Stimulated activated effector memory CD8-positive, alpha-beta T cell treated with anti-CD3 and anti-CD28 coated beads, Interleukin-12 subunit alpha, Interleukin-12 subunit beta, amount 100 ng/mL, for 72 hours (primary cell): ENCODE data around the gene TBC1D4.

Source experiments
- ATAC-seq: fragments of 150-1000 bp; cut with Tn5 transposase; 2 replicates; pipeline ENCODE4 v1.10.0; 2021
- DNase-seq, 2 donors: peaks; one replicate each; pipeline ENCODE4 v3.0.0; 2021 to 2022; ENCODE audit warnings: low spot score in 2 of 2
- H3K27ac Mint-ChIP-seq: one replicate; pipeline ENCODE4 v1.8.0; 2022; ENCODE audit warnings: mild to moderate bottlenecking, mixed read lengths
- H3K36me3 Mint-ChIP-seq: one replicate; pipeline ENCODE4 v1.8.0; 2022; ENCODE audit warnings: mild to moderate bottlenecking, mixed read lengths
- H3K4me1 Mint-ChIP-seq: one replicate; pipeline ENCODE4 v1.8.0; 2022; ENCODE audit warnings: mixed read lengths
- H3K4me3 Mint-ChIP-seq: one replicate; pipeline ENCODE4 v1.8.0; 2022; ENCODE audit warnings: mild to moderate bottlenecking, mixed read lengths
- H3K9me3 Mint-ChIP-seq: one replicate; pipeline ENCODE4 v1.8.0; 2022; ENCODE audit warnings: mixed read lengths

TBC1D4 gene

GRCh38 chr13:75473468-75473867 lies 8.5 kb downstream of the TBC1D4 start:
- Mint-ChIP-seq H3K9me3 (no peaks in the 10 kb centered on the region), H3K27ac (no peak overlapping the region), H3K4me3 (no peak overlapping the region), H3K36me3 (no peaks in the 10 kb centered on the region), H3K4me1 (no peaks in the 10 kb centered on the region)
- ATAC-seq: no peak
- DNase-seq: no peak

- Mint-ChIP-seq H3K36me3 (no peaks in the 10 kb centered on the region), H3K4me1 (no peaks in the 10 kb centered on the region), H3K27ac (no peak overlapping the region), H3K9me3 (no peaks in the 10 kb centered on the region), H3K4me3 (no peak overlapping the region)
- ATAC-seq (no peak), DNase-seq (no peak)
Measured at GRCh38 chr13:75470676-75471075, 11.3 kb downstream of the TBC1D4 start.

GRCh38 chr13:75469047-75469446 lies 12.9 kb downstream of the TBC1D4 start:
- H3K9me3 Mint-ChIP-seq: no peaks in the 10 kb centered on the region
- no peak overlapping the region for H3K27ac Mint-ChIP-seq
- no peak for DNase-seq
- no peak overlapping the region for H3K4me3 Mint-ChIP-seq
- no peaks in the 10 kb centered on the region for H3K4me1 Mint-ChIP-seq
- no peak for ATAC-seq
- H3K36me3 Mint-ChIP-seq: no peaks in the 10 kb centered on the region

- no peaks in the 10 kb centered on the region for H3K4me1 Mint-ChIP-seq
- no peak overlapping the region for H3K4me3 Mint-ChIP-seq
- H3K9me3 Mint-ChIP-seq: no peaks in the 10 kb centered on the region
- no peak overlapping the region for H3K27ac Mint-ChIP-seq
- no peak for ATAC-seq
- DNase-seq: no peak
- H3K36me3 Mint-ChIP-seq: no peaks in the 10 kb centered on the region
Measured at GRCh38 chr13:75468602-75469001, 13.4 kb downstream of the TBC1D4 start.

GRCh38 chr13:75468098-75468497 lies 13.9 kb downstream of the TBC1D4 start:
- ATAC-seq: no peak
- Mint-ChIP-seq H3K4me1 (no peaks in the 10 kb centered on the region), H3K27ac (no peak overlapping the region), H3K36me3 (no peaks in the 10 kb centered on the region), H3K4me3 (no peak overlapping the region), H3K9me3 (no peaks in the 10 kb centered on the region)
- no peak for DNase-seq

GRCh38 chr13:75467040-75467728 lies 14.8 kb downstream of the TBC1D4 start:
- Mint-ChIP-seq H3K27ac (no peak overlapping the region), H3K4me1 (no peaks in the 10 kb centered on the region), H3K36me3 (no peaks in the 10 kb centered on the region), H3K4me3 (no peak overlapping the region), H3K9me3 (no peaks in the 10 kb centered on the region)
- no peak for ATAC-seq
- DNase-seq: no peak

GRCh38 chr13:75465236-75465635 lies 16.7 kb downstream of the TBC1D4 start:
- ATAC-seq: no peak
- Mint-ChIP-seq H3K36me3 (no peaks in the 10 kb centered on the region), H3K4me3 (no peak overlapping the region), H3K4me1 (no peaks in the 10 kb centered on the region), H3K9me3 (no peaks in the 10 kb centered on the region), H3K27ac (no peak overlapping the region)
- DNase-seq: no peak

- H3K27ac Mint-ChIP-seq: no peak overlapping the region
- ATAC-seq (no peak), DNase-seq (no peak)
- H3K4me3 Mint-ChIP-seq: no peak overlapping the region
- no peaks in the 10 kb centered on the region for H3K36me3 Mint-ChIP-seq
- no peaks in the 10 kb centered on the region for H3K9me3 Mint-ChIP-seq
- H3K4me1 Mint-ChIP-seq: no peaks in the 10 kb centered on the region
Measured at GRCh38 chr13:75461314-75461713, 20.7 kb downstream of the TBC1D4 start.

- Mint-ChIP-seq H3K4me3 (no peak overlapping the region), H3K27ac (no peak overlapping the region), H3K36me3 (no peaks in the 10 kb centered on the region), H3K4me1 (no peaks in the 10 kb centered on the region), H3K9me3 (no peaks in the 10 kb centered on the region)
- DNase-seq: no peak
- no peak for ATAC-seq
Measured at GRCh38 chr13:75460644-75461043, 21.3 kb downstream of the TBC1D4 start.

GRCh38 chr13:75458696-75459422 lies 23.1 kb downstream of the TBC1D4 start:
- H3K4me3 Mint-ChIP-seq: no peak overlapping the region
- no peak for ATAC-seq
- DNase-seq: no peak
- H3K36me3 Mint-ChIP-seq: no peaks in the 10 kb centered on the region
- no peaks in the 10 kb centered on the region for H3K4me1 Mint-ChIP-seq
- H3K27ac Mint-ChIP-seq: no peak overlapping the region
- no peaks in the 10 kb centered on the region for H3K9me3 Mint-ChIP-seq

GRCh38 chr13:75455962-75456361 lies 26.0 kb downstream of the TBC1D4 start:
- no peaks in the 10 kb centered on the region for H3K9me3 Mint-ChIP-seq
- no peak for DNase-seq
- H3K4me1 Mint-ChIP-seq: no peaks in the 10 kb centered on the region
- no peak for ATAC-seq
- no peak overlapping the region for H3K27ac Mint-ChIP-seq
- no peak overlapping the region for H3K4me3 Mint-ChIP-seq
- no peaks in the 10 kb centered on the region for H3K36me3 Mint-ChIP-seq

GRCh38 chr13:75454497-75454896 lies 27.5 kb downstream of the TBC1D4 start:
- Mint-ChIP-seq H3K27ac (no peak overlapping the region), H3K4me1 (no peaks in the 10 kb centered on the region), H3K9me3 (no peaks in the 10 kb centered on the region), H3K4me3 (no peak overlapping the region), H3K36me3 (no peaks in the 10 kb centered on the region)
- no peak for DNase-seq
- ATAC-seq: no peak

GRCh38 chr13:75452564-75452963 lies 29.4 kb downstream of the TBC1D4 start:
- DNase-seq (no peak), ATAC-seq (no peak)
- Mint-ChIP-seq H3K36me3 (no peaks in the 10 kb centered on the region), H3K9me3 (no peaks in the 10 kb centered on the region), H3K4me3 (no peak overlapping the region), H3K27ac (no peak overlapping the region), H3K4me1 (no peaks in the 10 kb centered on the region)

- Mint-ChIP-seq H3K36me3 (no peaks in the 10 kb centered on the region), H3K4me3 (no peak overlapping the region), H3K27ac (no peak overlapping the region), H3K4me1 (no peaks in the 10 kb centered on the region), H3K9me3 (no peaks in the 10 kb centered on the region)
- ATAC-seq (no peak), DNase-seq (no peak)
Measured at GRCh38 chr13:75447493-75447892, 34.5 kb downstream of the TBC1D4 start.

- no peaks in the 10 kb centered on the region for H3K36me3 Mint-ChIP-seq
- H3K4me1 Mint-ChIP-seq: no peaks in the 10 kb centered on the region
- H3K4me3 Mint-ChIP-seq: no peak overlapping the region
- no peaks in the 10 kb centered on the region for H3K9me3 Mint-ChIP-seq
- no peak overlapping the region for H3K27ac Mint-ChIP-seq
- DNase-seq: no peak
- no peak for ATAC-seq
Measured at GRCh38 chr13:75446874-75447273, 35.1 kb downstream of the TBC1D4 start.

- no peaks in the 10 kb centered on the region for H3K36me3 Mint-ChIP-seq
- DNase-seq: no peak
- no peaks in the 10 kb centered on the region for H3K9me3 Mint-ChIP-seq
- no peak overlapping the region for H3K27ac Mint-ChIP-seq
- ATAC-seq: no peak
- H3K4me3 Mint-ChIP-seq: no peak overlapping the region
- H3K4me1 Mint-ChIP-seq: no peaks in the 10 kb centered on the region
Measured at GRCh38 chr13:75445717-75446499, 36.1 kb downstream of the TBC1D4 start.
